NK-92 treated with Interleukin-12 subunit alpha and Interleukin-12 subunit beta, amount 100 ng/mL, for 24 hours (cell line): ENCODE results near the gene FOXJ1.

Source experiments
- DNase-seq: peaks from one replicate; lab custom pipeline; 2025; lab: John Stamatoyannopoulos, UW

The FOXJ1 gene

DNA sequence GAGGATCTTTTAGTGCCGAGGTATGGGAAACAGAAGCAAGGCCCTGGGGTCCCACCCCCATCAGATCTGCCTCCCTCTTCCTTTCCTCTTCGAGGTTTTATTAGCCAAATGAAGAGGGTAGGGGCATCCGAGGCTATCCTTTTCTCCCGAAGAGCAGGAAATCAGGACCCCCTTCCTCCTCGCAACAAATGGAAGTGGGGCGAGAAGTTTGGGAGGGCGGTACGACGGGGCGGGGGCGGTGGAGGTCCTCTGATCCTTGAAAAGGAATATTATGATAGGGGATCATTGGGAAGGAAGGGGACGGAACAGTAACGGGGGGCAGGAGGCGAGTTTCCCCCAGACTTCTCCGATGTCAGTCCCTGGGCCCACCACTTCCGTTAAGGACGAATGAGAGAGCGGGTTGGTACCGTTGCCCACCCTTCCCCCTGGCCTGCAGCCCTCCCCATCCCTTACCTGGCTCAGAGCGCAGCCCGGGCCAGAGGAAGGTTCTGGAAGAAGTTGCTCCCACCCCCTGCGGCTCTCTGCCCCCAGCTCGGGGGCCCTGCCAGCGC is 309 bp downstream of the FOXJ1 start:
- DNase-seq = no peak

DNA sequence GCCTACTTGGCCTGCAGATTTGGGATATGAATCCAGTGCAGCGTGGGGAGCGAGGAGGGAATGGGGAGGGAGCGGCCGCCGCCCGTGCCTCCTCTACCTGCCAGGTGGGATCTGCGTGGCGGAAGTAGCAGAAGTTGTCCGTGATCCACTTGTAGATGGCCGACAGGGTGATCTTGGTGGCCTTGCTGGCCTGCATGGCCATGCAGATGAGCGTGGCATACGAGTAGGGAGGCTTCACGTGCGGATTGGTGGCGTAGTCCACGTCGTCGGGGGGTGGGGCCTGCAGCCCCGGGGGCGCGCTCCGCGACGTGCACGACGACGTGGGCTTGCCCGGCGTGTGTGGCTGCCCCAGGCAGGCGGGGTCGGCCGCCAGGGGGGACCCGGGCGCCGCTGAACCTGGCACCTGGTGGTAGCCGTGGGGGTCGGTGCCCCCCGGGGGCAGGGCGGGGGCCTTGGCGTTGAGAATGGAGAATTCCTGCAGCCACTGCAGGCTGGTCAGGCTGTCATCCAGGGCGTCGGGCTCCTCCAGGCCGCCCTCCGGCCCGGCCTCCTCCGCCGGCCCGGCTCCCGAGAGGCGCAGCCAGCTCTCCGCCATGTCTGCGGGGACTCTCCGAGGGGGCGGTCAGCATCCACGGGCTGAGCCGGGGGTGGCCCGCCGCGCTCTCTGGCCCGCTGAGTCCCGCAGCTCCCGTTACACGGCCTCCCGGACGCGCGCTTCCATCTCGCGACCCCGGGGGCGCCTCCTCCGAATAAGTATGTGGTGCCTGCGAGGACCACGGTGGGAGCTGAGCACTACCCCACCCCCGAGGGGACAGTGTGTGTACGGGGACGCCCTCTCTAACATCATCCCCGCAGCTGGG is 1.0 kb downstream of the FOXJ1 start:
- no peak for DNase-seq

DNA sequence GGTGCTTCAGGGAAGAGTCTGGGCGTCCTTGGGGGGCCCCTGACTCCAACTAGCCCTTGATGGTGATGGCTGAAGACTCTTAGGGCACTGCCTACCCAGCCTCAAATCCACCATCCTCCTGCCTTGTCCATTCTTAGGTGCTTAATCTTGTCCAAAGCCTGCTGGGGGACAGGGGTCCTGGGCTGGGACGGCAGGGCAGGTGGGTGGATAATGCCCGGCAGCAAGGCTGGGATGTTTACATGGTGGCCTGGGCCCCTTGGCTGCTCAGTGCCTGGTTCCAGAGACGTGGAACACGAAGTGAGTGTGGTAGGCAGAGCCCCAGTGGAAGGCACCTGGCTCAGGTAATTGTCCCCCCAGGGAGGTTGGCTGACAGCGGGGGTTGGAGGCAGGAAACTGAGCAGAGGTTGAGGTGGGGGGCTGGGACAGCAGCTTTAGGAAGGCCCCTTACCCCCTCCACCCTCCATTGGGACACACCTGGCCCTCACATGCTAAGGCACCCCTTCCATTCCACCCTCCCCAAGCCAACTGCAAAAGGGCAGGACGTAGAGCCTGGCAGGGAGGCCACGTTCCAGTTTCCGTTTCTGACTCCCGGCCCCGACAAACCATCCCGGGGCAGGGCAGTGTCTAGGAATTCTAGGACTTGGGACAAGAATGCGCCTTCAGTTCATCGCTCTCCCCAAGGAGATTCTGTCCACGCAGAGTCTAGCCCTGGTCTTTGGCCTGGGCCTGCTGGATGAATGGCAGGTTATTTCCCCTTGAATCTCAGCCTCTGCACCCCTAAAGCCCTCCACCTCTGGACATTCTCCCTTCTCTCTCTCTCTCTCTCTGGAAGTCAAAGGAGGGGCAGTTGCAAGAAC is 1.9 kb downstream of the FOXJ1 start:
- no peak for DNase-seq

DNA sequence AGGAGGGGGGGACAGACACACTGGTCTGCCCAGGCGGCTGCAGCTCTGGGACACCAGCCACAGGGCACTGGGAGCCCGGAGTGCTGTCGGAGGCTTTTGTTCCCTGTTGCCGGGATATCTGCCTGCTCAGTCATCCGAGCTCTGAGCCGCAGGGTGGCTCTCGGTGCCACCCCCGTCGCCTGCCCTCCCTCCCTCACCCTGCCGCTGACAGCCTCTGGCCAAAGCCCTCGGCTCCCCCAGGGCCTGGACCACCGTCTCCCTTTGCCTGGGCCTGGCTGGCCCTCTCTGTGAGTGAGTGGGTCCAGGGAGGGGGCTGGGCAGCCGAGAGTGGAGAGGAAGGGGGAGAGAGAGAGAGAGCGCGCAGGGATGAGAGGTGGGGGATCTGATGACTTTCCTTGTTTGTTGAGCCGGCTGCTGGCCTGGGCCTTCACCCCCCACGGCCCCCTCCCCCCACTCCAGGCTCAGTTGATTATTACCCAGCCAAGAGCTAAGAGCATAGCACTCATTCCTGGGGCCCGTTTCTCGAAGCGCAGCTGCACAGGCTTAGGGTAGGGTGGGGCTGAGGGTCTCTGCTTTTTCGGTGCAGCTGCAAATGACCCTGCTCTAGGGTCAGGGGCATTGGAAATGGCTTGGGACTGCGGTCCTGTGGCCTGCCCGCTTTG is 2.7 kb downstream of the FOXJ1 start:
- DNase-seq = no peak

DNA sequence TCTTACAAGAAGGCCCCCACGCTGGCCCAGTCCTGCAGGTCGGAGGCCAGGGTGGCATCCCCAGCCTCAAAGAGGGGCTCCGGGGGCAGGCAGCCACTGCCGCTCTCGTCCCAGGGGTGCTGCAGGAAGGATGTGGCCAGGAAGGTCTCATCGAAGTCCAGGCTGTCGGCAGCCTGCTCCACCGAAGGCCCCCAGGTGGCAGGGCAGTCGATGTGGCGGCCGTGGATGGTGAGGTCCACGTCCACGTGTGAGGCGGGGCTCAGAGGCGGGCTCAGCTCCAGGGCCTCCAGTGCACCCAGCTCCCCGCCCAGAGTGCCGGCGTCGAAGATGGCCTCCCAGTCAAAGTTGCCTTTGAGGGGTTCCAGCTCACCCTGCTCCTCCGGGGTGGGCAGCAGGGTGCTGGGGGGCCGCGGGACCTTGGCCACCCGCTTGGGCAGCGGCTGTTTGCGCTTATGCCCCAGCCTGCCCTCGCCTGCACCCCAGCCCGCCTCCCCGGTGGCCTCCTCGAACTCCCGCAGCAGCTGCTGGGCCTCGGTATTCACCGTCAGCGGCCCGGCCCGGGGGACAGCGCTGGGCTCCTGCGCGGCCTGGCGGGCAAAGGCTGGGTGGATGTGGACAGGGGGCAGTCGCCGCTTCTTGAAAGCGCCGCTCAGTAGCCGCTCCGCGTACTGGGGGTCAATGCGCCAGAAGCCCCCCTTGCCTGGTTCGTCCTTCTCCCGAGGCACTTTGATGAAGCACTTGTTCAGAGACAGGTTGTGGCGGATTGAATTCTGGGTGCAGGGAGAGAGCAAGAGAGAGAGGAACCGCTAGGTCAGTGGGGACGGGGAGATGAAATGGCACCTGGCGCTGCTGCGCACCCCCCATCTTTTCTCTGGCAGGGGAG is 3.5 kb downstream of the FOXJ1 start:
- no peak for DNase-seq

DNA sequence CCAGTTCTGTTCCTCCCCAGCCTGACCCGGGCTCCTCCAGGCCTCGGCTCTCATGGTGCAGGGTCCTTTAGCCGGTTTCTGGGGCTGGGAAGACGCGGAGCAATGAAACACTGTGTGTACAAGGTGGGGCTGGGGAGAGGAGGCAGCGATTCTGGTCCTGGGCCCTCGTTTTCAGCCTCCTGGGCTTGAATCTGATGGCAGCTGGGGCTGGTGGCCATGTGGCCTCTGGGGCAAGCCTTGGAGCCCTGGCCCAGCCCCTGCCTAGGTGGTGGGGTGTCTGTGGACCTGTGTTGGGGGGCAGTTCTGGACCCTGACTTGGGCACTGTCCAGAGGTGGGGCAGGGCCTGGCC is 4.1 kb downstream of the FOXJ1 start:
- DNase-seq = no peak

DNA sequence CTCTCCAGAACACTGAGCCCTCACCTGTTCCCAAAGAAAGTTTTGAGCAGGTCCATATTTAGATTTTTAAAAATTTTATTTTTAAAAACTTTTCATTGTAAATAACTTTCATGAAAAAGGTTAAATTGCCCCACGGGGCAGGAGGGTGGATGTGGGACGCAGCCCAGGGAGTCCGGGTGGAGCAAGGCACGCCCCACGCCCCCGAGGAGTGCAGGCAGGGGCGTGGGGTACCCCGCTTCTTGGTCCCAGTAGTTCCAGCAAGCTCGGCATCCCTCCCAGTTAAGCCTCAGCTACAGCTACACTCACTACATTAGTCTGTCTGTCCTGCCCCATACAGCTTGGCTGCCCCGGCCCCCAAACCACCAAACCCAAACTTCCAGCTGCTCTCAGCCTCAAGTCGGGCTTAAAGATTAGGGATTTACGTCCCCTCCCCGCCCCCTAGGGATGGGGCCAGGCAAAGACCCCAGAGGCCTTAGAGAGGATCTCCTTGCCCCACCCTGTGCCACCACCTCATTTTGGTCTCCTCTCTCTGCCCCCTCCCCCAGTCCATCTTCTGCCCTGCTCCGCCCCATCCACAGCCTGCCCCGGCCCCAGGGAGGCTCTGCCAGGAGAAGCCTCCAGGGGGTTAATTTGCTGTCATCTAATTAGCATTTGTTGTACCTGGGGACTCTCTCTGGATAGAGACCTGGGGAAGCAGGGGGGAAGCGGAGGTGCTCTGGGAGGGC is 4.6 kb downstream of the FOXJ1 start:
- DNase-seq = no peak

DNA sequence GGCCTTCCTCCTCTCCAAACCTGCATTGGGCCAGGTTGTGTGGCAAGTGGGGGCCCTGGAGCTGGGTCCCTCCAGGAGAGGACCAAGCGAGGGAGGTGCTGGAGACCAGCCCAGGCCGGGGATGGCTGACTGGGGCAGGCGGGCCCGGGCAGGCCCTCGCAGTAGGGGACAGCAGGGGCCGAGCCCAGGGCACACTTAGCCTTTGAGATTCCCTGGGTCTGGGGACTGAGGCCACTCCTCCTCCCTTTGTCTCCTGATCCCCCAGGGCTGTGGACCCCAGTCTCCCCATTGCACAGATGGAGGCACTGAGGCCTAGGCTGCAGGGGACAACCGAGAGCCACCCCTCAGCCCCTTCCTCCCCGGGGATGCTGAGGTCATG is 5.2 kb downstream of the FOXJ1 start:
- DNase-seq = no peak

DNA sequence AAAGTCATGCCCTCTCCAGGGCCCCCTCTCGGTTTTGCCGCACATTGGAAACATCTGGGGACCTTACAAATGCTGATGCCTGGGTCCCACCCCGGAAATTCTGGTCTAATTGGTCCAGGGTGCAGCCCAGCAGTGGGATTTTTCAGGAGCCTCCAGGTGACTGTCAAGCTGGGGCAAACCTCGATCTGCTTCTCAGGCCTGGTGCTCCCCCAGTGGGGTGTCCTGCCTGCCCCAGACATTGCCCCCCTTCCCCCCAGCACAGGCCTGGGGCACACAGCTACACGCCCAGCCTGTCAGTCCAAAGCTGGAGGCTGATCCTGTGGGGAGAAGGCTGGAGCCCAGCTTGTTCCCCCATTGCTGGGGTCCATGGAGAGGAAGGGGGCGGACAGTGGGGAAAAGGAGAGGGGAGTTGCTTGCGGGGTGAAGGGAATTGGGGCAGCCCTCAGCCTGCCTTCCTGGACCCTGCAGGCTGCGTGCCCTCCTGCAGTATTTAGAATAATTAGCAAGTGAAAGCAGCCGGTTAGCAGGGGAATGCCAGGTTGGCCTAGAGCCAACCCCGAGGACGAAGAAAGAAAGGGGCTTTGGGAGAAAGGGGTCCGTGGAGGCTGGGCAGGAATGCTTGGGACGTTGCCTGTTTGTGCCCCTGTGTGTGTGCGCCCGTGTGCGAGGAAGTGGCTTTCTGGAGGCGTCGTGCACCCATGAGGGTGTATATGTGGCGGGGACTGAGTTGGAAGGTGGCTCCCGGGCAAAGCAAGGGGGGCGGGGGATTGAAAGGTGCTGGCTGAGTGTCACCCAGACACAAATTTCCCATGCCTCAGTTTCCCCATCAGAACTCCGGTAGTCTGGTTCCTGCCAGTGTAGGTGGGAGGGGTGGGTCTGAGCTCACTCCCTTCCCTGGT is 5.9 kb downstream of the FOXJ1 start:
- no peak for DNase-seq

DNA sequence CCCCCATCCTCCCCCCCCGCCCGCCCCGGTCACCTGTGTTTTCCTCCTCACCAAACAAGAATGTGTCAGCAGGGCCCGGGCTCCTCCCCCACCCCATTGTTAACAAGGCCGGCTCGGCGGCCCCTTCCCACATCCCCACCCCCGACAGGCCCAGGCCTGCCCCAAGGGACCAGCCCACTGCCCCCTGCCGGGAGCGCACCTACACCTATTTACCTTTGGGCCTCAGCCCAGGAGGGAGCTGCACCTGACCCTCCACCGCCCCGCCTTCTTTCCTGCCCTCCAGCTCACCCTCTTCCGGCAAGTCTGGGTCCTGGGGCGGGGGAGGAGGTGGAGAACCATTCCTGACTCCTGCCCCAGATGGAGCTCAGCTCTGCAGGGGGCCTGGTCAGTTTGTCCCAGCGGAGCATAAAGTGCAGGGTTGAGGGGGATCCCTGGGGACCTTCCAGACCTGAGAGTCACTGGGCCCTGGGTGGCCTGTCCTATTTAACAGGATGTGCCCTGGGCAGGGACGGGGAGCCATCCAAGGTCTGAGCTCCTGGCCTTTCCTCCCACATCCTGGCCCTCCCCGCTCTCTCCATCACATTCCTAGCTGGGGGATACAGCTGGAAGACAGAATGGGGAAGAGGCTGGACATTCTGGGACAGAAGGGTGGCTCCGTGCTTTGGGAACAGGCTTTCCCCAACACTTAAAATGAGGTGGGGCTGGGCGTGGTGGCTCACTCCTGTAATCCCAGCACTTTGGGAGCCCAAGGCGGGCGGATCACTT is 8.3 kb downstream of the FOXJ1 start:
- no peak for DNase-seq

DNA sequence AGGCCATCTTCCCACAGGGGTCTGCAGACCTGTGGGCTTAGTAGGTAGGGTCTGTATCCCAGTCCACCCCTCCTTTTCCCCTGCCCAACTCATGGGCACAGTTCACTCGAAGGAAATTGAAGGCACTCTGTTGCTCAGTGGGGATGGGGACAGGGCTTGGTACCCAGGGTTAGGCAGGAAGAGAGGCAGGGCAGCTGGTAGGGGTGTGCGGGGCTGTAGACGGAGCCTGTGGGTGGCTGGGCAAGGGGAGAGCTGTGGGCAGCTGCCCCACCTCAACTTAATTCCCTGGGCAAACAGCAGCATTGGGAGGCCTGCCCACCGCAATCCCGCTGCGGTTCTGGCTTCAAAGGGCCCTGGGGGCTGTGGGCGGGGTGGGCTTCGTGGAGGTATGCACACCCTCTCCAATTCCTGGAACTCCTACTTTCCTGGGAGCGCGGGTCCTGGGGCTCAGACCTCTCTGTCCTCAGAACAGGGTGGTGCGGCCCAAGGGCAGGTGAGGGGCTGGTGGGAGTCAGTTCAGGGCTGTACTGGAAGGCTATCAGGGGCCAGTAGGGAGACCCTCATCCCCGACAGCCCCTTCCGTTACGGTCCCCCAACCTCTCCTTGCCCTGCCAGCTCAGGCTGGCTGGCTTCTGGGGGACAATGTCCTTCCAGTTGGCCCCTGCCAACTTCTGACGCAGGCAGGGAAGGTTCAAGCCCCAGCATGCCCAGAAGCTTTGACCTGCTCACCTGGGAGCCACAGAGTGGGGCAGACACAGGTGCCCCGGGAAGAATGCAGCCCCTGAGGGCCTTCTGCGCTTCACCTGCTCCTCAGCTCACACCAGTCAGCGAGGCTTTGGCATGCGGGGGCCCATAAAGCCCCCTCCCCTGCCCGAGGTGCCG is 9.1 kb downstream of the FOXJ1 start:
- no peak for DNase-seq

DNA sequence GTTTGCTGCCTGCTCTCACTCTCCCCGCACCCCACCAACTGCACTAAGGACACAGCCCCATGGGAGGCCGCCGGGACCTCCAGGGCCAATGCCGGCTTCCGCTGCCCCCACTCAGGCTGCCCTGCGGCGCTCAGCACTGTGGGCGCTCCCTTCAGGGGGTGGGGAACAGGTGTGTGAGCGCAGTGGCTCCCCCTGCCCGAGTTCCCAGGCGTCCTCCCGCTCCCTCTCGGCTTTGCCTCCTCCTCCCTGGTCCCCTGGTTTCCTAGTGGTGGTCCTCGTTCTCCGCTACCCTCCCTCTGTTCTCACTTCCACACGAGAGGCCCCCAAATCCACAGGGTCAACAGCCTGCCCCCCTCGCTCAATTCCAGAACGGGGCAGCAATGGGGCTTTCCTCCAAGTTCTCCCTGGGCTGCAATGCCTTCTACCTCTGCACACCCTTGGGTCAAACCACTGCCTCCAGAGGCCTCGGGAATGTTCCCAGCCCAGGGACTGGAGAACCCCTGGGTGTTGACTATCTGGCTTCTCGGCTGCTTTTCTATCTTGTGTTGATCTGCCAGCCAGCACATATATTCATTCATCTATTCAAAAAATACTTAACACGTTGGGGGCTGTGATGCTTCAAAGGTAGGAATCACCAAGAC is 9.9 kb downstream of the FOXJ1 start:
- DNase-seq = no peak

DNA sequence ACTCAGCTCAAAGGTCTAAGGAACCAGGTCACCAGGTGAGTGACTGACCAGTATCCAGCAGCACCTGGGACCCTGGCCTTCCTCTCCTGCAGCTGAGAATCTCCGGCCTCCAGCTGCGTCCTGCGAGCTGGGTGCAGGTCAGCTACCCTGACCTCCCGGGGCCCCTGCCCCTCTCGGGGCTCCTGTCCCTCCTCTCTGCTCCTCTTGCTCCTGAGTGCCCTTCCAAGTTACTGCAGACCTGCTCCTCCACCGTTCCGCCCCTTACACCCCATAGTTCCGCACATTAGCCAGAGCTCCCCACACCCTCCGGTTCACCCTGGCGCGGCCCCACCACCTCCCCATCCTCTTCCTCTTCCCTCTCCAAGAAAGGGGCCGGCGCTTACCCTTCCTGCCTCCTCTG is 10.6 kb downstream of the FOXJ1 start:
- DNase-seq = no peak

DNA sequence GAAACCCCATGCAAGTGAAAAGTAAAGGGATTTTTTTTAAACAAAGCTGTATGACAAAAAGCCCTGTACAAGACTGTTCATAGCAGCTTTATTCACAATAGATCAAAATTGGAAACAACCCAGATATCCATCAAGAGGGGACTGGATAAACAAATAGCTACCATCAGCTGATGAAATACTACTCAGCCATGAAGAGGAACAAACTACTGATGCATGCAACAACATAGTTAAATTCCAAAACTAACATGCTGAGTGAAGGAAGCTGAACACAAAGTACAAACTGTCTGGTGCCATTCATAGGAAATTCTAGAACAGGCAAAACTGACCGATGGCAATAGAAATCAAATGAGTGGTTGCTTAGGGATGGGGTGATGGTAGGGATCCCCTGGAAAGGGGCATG is 15.1 kb downstream of the FOXJ1 start:
- no peak for DNase-seq

DNA sequence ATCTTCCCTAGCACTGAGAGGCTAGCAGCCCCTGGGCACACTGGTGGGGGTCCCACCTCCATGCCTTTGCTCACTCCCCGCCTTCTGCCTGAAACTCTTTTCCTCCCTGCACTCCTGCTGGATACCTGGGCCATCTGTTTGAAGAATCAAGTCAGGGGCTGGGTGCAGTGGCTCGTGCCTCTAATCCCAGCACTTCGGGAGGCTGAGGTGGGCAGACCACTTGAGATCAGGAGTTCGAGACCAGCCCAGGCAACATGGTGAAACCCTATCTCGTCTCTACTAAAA is 15.7 kb downstream of the FOXJ1 start:
- no peak for DNase-seq

DNA sequence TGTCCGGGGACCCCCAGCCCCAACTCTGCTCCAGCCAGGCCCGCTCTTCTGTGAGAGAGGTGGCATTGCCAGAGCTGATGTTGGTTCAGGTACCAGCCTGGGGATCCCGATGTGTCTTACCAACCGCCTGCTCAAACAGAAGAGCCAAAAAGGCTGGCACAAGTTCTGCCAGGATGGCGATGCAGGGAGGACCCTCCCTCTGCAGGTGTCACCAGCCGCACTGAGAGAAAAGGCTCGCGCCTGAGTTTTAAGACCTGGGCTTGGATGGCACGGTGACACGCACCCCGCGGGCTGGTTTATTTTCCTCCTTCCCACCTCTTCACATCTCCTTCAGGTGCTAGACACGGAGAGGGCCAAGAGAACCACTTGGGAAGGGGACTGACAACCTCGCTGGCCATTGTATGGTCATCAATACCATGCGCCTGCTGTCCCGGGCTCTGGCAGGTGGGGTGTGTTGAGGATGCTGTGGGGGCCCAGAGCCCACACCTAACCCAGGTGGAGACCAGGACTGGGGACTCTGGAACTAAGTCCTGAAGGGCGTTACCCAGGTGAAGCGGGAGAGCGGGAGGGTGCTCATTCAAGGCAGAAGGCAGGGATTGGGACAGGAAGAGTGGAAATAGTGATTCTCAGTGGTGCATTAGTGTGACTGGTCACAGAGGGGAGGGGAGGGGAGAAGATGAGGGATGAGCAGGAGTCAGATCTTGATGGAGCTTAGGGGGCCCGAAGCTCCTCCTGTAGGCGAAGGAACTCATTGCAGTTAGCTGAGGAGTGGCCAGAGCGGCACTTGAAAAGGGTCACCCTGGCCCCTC is 16.3 kb downstream of the FOXJ1 start:
- DNase-seq = no peak
